CD4-positive, alpha-beta T cell treated with Interleukin-1 beta for 1 hour (primary cell): Measurements from ENCODE around the gene GNAI3.
"Not testable (repeated sequence)": the region's sequence is repeated elsewhere in the genome, so short reads cannot be mapped to it uniquely, and the experiment has no call there.

Source experiments
- DNase-seq, 2 donors: peaks; one replicate each; pipeline ENCODE4 v3.0.0-alpha.2; 2020 to 2022

The GNAI3 gene

DNA sequence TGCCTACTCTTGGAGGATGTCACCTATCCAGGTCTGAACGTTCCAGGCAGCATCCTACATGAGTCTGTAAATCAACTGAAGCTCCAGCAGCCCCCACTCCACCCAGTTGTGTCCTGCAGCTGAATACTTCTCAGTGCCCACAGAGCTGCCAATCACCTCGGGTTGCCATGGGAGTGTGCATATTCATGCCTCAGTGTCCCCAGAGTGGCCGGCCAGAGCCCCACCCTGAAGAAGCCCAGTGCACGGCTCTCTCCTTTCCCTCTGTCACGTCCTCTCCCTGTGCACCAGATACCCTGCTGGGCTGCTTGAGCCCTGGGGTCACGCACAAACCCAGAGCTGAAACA is 91.4 kb downstream of the GNAI3 start:
- no peak for DNase-seq

DNA sequence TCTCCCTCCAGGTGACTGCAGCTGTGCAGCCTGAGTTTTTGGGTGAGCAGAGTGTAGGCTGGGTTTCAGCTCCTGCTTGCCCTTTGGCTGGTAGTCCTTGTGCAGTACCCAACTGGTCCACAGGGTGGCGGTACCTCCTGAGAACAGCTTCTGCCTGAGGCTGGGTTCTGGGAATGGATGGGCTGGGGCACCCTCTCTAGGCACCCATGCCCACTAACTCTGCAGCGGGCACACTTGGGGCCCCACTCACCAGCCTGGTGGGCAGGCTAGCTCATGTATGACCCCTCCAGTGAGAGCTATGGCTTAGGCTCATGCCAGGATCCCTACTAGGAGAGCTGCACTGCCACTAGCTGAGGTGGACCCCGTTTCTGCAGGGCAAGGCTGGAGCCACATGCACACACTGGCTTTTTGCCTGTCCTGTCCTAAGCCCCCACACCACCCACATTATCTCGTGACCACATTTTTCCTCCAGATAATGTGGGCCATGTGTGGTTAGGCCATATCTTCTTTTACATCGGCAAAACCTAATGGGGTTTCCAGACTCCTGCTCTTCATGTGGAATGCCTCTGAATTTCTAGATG is 92.0 kb downstream of the GNAI3 start:
- peak; percentile 82 to 87 for DNase-seq

- DNase-seq: no peak
Observed at GRCh38 chr1:109641078-109641740, 92.8 kb downstream of the GNAI3 start.

GRCh38 chr1:109641861-109642260 is 93.4 kb downstream of the GNAI3 start:
- DNase-seq: no peak

- DNase-seq: no peak
Observed at GRCh38 chr1:109642626-109643025, 94.2 kb downstream of the GNAI3 start.

DNA sequence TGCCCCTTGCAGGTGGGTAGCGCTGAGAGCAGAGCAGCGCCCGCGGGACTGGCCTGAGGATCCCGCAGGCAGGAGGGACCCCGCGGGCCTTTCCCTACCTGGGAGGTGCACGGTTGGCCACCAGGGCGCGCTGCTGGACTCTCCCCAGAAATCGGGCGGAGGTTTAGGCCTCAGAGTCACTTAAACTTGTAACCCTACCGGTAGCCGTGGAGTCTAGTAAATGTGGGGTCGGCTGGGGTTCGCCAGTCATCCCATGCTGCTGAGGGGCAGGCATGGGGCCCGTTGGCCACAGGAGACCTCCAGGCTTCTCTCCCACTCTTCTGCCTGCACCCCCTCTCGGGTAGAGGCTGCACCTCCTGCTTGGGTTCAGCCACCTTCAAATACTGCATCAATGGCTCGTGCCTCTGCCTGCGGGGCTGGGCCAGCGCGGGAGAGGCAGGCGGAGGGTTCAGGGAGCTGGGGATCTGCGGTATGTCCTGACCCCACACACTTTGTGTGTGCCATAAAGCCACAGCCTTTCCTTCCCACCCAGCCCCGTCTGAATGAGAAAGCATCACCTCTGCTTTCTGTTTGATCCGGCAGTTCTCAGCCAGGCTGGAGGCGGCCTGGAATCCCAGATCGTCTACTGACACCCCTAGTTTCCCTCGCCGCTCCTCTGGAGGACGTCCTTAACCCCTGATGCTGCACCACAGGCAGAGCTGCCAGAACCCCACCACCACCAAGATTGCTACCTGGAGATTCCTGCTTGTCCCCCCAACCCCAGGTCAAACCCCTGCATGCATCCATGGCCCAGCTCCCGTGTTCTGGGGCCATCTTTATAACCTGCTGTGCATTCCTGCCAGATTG is 95.2 kb downstream of the GNAI3 start:
- peak; percentile 82 to 84 for DNase-seq

- DNase-seq: no peak
Observed at GRCh38 chr1:109644670-109645069, 96.3 kb downstream of the GNAI3 start.

GRCh38 chr1:109649491-109649914 is 101.1 kb downstream of the GNAI3 start:
- DNase-seq: no peak

- DNase-seq: no peak
Observed at GRCh38 chr1:109650609-109651008, 102.2 kb downstream of the GNAI3 start.

GRCh38 chr1:109652402-109652801 is 104.0 kb downstream of the GNAI3 start:
- no peak for DNase-seq

DNA sequence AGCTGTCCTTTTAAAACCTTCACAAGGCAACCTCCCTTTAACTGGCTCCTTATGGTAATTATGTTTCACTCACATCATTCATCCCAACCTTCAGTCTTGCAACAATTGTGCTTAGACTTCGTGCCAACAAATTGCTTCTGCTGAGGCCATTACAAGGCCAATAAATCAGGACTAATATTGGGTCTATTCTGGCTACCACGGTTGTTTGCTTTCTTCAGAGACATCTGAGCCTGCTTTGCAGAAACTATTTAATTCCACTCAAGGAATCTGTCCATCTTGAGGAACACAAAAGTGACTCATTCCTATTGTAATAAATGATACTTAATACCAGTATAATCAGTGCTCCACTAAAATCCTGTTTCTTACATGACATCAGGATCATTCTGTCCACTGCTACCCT is 104.9 kb downstream of the GNAI3 start:
- no peak for DNase-seq

- no peak for DNase-seq
Observed at GRCh38 chr1:109654519-109654918, 106.1 kb downstream of the GNAI3 start.

GRCh38 chr1:109655615-109656519 is 107.5 kb downstream of the GNAI3 start, which contains the start of gene GSTM4:
Gene GSTM4 (plus strand): TSS chr1:109656099. CDS start chr1:109656390, 291 bp downstream.
- DNase-seq: peak; percentile 62 to 72

DNA sequence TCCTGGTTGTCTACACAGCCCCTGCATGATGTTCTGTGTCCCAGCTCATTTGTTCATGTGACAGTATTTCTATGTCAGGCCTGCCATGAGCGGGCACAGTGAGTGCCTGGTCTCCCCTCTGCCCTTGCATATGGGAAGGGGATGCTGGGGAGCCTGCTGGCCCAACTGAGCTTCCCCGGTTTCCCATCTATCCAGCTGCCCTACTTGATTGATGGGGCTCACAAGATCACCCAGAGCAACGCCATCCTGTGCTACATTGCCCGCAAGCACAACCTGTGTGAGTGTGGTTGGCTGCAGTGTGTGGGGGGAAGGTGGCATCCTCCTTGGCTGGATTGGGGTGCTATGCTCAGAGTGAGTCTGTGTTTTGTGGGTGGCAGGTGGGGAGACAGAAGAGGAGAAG is 109.0 kb downstream of the GNAI3 start:
- no peak for DNase-seq

DNA sequence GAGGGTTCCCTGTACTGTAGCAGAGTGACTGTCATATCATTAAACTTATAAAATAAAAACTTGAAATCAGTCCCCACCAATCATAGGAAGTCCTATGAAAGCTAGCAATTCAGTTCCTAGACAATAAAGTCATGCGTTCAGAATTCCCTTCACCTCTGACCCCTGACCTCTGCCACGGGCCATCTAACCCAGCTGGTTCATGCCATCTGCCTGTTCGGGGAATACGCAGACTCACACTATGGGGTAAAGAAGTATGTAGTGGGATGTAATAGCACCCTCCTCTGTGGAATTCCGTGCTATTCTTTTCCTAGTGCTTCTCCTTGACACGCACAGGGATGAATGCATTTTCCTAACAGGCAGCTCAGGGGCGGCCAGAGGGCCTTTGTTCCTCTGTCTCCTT is 109.6 kb downstream of the GNAI3 start:
- DNase-seq: no peak

DNA sequence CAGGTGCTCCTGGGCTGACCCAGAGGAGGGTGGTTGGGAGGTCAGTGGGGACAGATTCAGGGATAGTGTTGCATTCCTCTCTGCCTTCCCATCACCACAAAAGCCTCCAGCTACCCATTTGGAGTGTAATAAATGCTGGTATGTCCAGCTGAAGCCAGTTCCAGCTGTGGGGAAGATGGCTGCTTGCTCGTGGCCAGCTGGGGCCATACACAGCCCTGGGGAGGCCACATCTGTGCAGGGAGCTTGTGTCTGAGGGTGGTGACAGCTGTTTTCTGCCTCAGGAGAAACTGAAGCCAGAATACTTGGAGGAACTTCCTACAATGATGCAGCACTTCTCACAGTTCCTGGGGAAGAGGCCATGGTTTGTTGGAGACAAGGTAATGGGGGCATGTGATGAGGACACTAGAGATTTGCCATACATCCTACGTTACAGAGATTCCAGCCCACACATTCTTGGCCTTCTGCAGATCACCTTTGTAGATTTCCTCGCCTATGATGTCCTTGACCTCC is 110.2 kb downstream of the GNAI3 start:
- DNase-seq: no peak

- DNase-seq: no peak
Observed at GRCh38 chr1:109659145-109659544, 110.7 kb downstream of the GNAI3 start.

GRCh38 chr1:109659997-109660690 is 111.7 kb downstream of the GNAI3 start:
- DNase-seq: no peak

DNA sequence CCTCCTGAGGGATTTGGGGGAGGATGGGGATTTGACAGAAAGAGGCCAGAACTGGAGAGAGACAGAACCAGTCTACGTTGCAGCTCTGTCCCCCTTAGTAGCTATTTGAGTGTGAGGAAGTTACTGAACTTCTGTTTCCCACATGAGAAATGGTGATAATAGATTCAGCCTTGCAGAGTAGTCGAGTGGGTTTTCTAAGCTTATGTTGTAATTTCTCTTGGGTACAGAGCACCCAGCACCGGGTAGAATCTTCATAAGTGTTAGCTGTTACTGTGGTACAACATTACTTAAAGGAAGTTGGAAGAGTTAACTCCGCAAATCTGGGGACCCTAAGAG is 112.2 kb downstream of the GNAI3 start:
- not testable (repeated sequence) for DNase-seq

GRCh38 chr1:109661391-109661790 is 113.0 kb downstream of the GNAI3 start:
- DNase-seq: no peak

DNA sequence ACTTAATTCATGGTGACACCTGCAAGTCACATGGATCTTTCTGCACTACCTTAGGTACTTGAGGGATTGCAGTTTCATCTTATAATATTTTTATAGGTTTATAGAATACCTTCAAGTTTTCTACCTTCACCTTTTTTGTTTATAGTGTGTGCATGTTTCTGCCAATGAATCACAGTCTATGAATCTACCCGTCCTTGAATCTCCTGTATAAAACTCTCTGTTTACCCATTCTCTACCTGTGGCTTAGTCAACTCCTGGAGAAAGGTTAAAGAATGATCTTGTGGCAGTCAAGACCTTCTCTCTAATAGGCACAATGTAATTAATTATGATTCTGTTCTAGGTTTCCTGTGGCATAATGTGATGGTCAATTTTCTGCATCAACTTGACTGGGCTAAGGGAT is 116.3 kb downstream of the GNAI3 start:
- no peak for DNase-seq

DNA sequence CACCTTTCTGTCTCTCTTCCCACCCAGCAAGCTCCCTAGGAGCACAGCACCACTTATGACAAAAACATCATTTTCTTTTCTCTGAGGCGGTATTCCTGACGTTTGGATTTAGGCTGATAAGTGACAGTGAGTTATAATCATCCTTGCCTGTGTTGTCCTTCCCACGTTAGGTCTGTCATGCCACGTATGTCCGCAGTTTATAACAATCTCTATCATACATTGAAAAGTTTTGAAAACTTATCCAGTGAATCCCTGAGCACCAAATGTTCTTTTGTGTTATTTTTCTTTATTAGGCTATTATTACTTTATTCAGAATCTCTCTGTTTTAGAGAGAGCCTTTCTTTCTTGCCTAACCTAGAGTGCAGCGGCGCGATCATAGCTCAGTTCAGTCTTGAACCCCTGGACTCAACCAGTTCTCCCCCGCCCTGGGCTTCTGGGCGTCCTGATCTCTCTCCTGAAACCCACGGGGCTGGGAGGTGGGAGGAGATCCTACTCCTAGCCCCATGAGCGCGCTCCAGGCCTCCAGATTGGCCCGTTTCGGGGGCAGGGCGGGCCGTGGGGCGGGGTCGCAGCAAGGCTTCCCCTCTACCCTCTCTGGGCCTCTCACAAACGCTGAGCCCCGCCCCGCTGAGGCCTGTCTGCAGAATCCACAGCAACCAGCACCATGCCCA is 119.2 kb downstream of the GNAI3 start, which contains the start of gene GSTM2:
Gene GSTM2, plus strand, starts transcription at position 606 of the 671 bp plus-strand sequence. Its CDS starts 59 bp downstream, at position 665.
- peak; percentile 74 to 78 for DNase-seq
